ENCODE measurements around the gene NEDD9. TPM values are rescaled to one million over a fixed set of nuclear protein-coding genes. Genes with fewer than 3 reads are reported as not detected.

Gene NEDD9
- total and polyA plus RNA-seq, 2 experiments from 2014 or later: 4.4 to 13.0 TPM

DNA sequence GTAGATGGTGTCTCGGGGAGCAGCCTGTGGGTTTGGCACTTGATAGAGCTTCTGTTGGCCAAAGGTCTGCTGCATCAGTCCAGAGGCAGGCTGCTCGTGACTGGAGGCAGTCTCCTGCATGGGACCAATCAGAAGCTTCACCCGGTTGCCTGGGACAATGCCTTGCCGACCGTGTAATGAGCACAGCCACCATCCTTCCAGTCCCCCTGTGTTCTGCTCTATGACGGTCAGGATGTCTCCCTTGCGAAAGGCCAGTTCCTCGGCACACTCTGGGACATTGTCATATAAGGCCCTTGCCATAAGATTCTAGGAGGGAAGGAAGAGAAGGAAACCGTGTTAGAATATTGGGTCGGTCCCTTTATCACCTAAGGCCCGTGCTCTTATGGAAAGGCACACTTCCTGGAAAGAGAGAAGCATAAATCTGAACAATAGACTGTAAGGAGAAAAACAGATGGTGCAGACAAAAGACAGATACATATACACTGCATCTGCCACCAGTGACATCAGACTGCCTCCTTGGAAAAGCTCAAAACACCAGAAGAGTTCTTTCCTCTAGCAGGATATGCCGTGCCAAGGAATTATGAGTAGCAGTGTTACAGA, 18.9 kb downstream of the NEDD9 start:
- Histone ChIP-seq H2AFZ (no peak overlapping the region), H3K79me2 (replicated peaks; ENCODE audit: insufficient read depth) (no peaks in the 10 kb centered on the region), H3K9me2 (ENCODE audit: insufficient read depth) (no peaks in the 10 kb centered on the region), H3K4me1 (ENCODE audit: insufficient read depth) (peaks cover 40% of the 10 kb centered on the region), H3F3A (replicated peaks; ENCODE audit: low read depth) (no peaks in the 10 kb centered on the region), H3K4me3 (no peak overlapping the region), H4K20me1 (replicated peaks; ENCODE audit: insufficient read depth) (no peaks in the 10 kb centered on the region), H3K36me3 (ENCODE audit: insufficient read depth) (peaks cover 5% of the 10 kb centered on the region; the same call in 1 of the 2 replicates), H3K27me3 (ENCODE audit: insufficient read depth) (no peaks in the 10 kb centered on the region), H3K4me2 (no peak overlapping the region), H3K27ac (ENCODE audit: low read depth) (no peak overlapping the region)
- ATAC-seq (peak; percentile 17; the same call in 2 of the 3 replicates), DNase-seq (ENCODE audit: low spot score) (no peak)
- H3K27me3 Mint-ChIP-seq (ENCODE audit: insufficient read depth, low read depth, poor library complexity): no peaks in the 10 kb centered on the region
- no peak overlapping the region for H3K4me3 Mint-ChIP-seq
- peaks cover 49% of the 10 kb centered on the region for H3K4me1 Mint-ChIP-seq
- H3K27ac Mint-ChIP-seq: no peak overlapping the region
- H3K9me3 Mint-ChIP-seq: no peaks in the 10 kb centered on the region
- H3K36me3 Mint-ChIP-seq (ENCODE audit: low read depth): peaks cover 4% of the 10 kb centered on the region; the same call in 1 of the 3 replicates
- TF ChIP-seq JUNB (IDR thresholded peaks at IDR 0.05; ENCODE audit: unreplicated experiment): no peak
- TF ChIP-seq CREB1 (CRISPR knock-in tag; IDR thresholded peaks at IDR 0.05; ENCODE audit: low read depth): no peak
- TF ChIP-seq, protein P1, sequence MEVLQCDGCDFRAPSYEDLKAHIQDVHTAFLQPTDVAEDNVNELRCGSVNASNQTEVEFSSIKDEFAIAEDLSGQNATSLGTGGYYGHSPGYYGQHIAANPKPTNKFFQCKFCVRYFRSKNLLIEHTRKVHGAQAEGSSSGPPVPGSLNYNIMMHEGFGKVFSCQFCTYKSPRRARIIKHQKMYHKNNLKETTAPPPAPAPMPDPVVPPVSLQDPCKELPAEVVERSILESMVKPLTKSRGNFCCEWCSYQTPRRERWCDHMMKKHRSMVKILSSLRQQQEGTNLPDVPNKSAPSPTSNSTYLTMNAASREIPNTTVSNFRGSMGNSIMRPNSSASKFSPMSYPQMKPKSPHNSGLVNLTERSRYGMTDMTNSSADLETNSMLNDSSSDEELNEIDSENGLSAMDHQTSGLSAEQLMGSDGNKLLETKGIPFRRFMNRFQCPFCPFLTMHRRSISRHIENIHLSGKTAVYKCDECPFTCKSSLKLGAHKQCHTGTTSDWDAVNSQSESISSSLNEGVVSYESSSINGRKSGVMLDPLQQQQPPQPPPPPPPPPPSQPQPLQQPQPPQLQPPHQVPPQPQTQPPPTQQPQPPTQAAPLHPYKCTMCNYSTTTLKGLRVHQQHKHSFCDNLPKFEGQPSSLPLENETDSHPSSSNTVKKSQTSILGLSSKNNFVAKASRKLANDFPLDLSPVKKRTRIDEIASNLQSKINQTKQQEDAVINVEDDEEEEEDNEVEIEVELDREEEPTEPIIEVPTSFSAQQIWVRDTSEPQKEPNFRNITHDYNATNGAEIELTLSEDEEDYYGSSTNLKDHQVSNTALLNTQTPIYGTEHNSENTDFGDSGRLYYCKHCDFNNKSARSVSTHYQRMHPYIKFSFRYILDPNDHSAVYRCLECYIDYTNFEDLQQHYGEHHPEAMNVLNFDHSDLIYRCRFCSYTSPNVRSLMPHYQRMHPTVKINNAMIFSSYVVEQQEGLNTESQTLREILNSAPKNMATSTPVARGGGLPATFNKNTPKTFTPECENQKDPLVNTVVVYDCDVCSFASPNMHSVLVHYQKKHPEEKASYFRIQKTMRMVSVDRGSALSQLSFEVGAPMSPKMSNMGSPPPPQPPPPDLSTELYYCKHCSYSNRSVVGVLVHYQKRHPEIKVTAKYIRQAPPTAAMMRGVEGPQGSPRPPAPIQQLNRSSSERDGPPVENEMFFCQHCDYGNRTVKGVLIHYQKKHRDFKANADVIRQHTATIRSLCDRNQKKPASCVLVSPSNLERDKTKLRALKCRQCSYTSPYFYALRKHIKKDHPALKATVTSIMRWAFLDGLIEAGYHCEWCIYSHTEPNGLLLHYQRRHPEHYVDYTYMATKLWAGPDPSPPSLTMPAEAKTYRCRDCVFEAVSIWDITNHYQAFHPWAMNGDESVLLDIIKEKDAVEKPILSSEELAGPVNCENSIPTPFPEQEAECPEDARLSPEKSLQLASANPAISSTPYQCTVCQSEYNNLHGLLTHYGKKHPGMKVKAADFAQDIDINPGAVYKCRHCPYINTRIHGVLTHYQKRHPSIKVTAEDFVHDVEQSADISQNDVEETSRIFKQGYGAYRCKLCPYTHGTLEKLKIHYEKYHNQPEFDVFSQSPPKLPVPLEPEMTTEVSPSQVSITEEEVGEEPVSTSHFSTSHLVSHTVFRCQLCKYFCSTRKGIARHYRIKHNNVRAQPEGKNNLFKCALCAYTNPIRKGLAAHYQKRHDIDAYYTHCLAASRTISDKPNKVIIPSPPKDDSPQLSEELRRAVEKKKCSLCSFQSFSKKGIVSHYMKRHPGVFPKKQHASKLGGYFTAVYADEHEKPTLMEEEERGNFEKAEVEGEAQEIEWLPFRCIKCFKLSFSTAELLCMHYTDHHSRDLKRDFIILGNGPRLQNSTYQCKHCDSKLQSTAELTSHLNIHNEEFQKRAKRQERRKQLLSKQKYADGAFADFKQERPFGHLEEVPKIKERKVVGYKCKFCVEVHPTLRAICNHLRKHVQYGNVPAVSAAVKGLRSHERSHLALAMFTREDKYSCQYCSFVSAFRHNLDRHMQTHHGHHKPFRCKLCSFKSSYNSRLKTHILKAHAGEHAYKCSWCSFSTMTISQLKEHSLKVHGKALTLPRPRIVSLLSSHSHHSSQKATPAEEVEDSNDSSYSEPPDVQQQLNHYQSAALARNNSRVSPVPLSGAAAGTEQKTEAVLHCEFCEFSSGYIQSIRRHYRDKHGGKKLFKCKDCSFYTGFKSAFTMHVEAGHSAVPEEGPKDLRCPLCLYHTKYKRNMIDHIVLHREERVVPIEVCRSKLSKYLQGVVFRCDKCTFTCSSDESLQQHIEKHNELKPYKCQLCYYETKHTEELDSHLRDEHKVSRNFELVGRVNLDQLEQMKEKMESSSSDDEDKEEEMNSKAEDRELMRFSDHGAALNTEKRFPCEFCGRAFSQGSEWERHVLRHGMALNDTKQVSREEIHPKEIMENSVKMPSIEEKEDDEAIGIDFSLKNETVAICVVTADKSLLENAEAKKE (CRISPR knock-in tag; IDR thresholded peaks at IDR 0.05): no peak

DNA sequence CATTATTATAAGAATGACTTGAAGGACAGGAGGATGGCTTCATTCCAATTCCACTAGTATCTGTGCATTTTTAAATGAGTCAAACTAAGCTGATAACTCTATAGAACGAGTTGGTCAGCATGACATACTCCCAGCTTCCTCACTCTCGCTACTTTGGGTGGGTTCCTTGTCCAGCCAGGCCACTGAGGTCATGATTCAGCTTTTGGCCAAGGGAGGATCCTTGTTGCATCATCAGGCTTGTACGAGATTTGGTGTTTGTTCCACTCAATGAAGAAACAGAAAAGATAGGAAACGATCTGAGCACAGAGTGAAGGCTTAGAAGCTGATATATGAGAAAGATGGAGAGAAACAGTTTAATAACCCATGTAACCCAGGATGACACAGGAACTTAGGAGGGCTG, 19.8 kb downstream of the NEDD9 start:
- Mint-ChIP-seq H3K36me3 (ENCODE audit: low read depth) (peaks cover 4% of the 10 kb centered on the region; the same call in 1 of the 3 replicates), H3K27me3 (ENCODE audit: insufficient read depth, low read depth, poor library complexity) (no peaks in the 10 kb centered on the region), H3K27ac (no peak overlapping the region), H3K4me1 (peaks cover 50% of the 10 kb centered on the region), H3K9me3 (no peaks in the 10 kb centered on the region), H3K4me3 (no peak overlapping the region)
- peaks cover 42% of the 10 kb centered on the region for H3K4me1 ChIP-seq (ENCODE audit: insufficient read depth)
- no peaks in the 10 kb centered on the region for H3K79me2 ChIP-seq (replicated peaks; ENCODE audit: insufficient read depth)
- no peak overlapping the region for H3K27ac ChIP-seq (ENCODE audit: low read depth)
- no peak overlapping the region for H3K4me2 ChIP-seq
- DNase-seq (ENCODE audit: low spot score) (no peak), ATAC-seq (no peak)
- no peaks in the 10 kb centered on the region for H4K20me1 ChIP-seq (replicated peaks; ENCODE audit: insufficient read depth)
- no peaks in the 10 kb centered on the region for H3K9me2 ChIP-seq (ENCODE audit: insufficient read depth)
- no peaks in the 10 kb centered on the region for H3K27me3 ChIP-seq (ENCODE audit: insufficient read depth)
- no peak overlapping the region for H2AFZ ChIP-seq
- H3K36me3 ChIP-seq (ENCODE audit: insufficient read depth): peaks cover 5% of the 10 kb centered on the region; the same call in 1 of the 2 replicates
- H3K4me3 ChIP-seq: no peak overlapping the region
- H3F3A ChIP-seq (replicated peaks; ENCODE audit: low read depth): no peaks in the 10 kb centered on the region
- TF ChIP-seq ZNF331 (CRISPR knock-in tag; IDR thresholded peaks at IDR 0.05; ENCODE audit: low read depth): no peak
- TF ChIP-seq POLR2AphosphoS5 (IDR thresholded peaks at IDR 0.05; ENCODE audit: low read depth): no peak
- no peak for TF ChIP-seq EZH2 (IDR thresholded peaks at IDR 0.05; ENCODE audit: low read depth, unreplicated experiment)
- TF ChIP-seq CREB1 (CRISPR knock-in tag; IDR thresholded peaks at IDR 0.05; ENCODE audit: low read depth): no peak
- TF ChIP-seq ZNF114 (CRISPR knock-in tag; IDR thresholded peaks at IDR 0.05): no peak
- TF ChIP-seq STAT1 (IDR thresholded peaks at IDR 0.05; ENCODE audit: unreplicated experiment): no peak
- TF ChIP-seq, protein P2, sequence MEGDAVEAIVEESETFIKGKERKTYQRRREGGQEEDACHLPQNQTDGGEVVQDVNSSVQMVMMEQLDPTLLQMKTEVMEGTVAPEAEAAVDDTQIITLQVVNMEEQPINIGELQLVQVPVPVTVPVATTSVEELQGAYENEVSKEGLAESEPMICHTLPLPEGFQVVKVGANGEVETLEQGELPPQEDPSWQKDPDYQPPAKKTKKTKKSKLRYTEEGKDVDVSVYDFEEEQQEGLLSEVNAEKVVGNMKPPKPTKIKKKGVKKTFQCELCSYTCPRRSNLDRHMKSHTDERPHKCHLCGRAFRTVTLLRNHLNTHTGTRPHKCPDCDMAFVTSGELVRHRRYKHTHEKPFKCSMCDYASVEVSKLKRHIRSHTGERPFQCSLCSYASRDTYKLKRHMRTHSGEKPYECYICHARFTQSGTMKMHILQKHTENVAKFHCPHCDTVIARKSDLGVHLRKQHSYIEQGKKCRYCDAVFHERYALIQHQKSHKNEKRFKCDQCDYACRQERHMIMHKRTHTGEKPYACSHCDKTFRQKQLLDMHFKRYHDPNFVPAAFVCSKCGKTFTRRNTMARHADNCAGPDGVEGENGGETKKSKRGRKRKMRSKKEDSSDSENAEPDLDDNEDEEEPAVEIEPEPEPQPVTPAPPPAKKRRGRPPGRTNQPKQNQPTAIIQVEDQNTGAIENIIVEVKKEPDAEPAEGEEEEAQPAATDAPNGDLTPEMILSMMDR (conservative IDR thresholded peaks at IDR 0.05; ENCODE audit: low read depth in 2 of 2): no peak

Data from GM23338 (cell line).